HUES48 (cell line): ENCODE data around the gene KCNIP3.
"Not testable (repeated sequence)": the region's sequence is repeated elsewhere in the genome, so short reads cannot be mapped to it uniquely, and the experiment has no call there.

Source experiments
- H3K27ac ChIP-seq: one replicate; pipeline ENCODE4 v1.7.0; 2013; ENCODE audit warnings: low read depth, low read length, inconsistent platforms
- H3K27me3 ChIP-seq: 2 replicates; pipeline ENCODE4 v1.6.1; 2013; ENCODE audit warnings: mild to moderate bottlenecking, low read length; ENCODE audit not compliant: control insufficient read depth, insufficient read depth
- H3K36me3 ChIP-seq: 2 replicates; pipeline ENCODE4 v1.6.1; 2013; ENCODE audit warnings: low read length; ENCODE audit not compliant: control insufficient read depth, insufficient read depth
- H3K4me1 ChIP-seq: 2 replicates; pipeline ENCODE4 v1.6.1; 2013; ENCODE audit warnings: mild to moderate bottlenecking, low read length; ENCODE audit not compliant: control insufficient read depth, insufficient read depth
- H3K4me3 ChIP-seq: 2 replicates; pipeline ENCODE4 v1.5.1; 2013; ENCODE audit warnings: mild to moderate bottlenecking, low read depth, low read length
- H3K9ac ChIP-seq: 2 replicates; pipeline ENCODE4 v1.6.1; 2013; ENCODE audit warnings: mild to moderate bottlenecking, low read depth, low read length, moderate library complexity
- H3K9me3 ChIP-seq: 2 replicates; pipeline ENCODE4 v1.6.1; 2013; ENCODE audit warnings: low read length; ENCODE audit not compliant: control insufficient read depth, insufficient read depth

Gene KCNIP3

DNA sequence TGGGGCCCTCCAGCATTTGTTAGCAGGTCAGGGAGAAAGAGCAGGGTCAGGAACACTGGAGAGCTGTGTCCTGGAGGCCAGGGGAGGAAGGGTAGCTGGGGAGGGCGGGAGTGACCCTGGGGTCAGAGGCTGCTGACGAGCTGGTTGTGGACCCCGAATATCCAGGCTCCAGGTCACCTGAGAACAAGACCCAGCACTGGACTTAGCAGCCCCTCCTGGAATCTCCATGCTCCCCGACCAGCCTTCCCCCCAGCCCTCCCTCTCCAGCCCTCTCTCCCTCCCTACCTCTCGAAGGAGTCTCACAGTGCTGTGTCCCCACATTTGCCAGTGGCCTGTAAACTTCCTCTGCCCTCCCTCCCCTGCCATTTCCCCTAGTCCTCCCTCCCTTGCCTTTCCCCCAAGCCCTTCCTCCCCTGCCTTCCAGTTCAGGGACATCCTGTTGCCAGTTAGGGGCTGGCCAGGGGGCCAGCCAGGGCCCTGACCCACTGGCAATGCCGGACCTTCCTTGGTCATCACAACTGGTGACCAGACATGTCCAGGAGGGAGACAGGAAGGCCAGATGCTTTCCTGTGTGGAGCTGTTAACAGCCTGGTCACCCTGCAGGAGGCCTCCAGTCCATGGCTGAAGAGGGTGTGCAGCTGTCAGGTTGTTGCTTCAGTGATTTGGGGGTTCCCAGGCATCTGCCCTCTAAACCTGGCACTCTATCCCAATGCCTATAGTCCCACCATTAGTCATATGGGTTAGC lies 55.3 kb downstream of the KCNIP3 start:
- Histone ChIP-seq H3K9me3 (no peaks in the 10 kb centered on the region), H3K9ac (no peak overlapping the region), H3K27ac (no peak overlapping the region), H3K27me3 (peaks cover 25% of the 10 kb centered on the region), H3K4me3 (no peak overlapping the region), H3K36me3 (no peaks in the 10 kb centered on the region), H3K4me1 (no peaks in the 10 kb centered on the region)

DNA sequence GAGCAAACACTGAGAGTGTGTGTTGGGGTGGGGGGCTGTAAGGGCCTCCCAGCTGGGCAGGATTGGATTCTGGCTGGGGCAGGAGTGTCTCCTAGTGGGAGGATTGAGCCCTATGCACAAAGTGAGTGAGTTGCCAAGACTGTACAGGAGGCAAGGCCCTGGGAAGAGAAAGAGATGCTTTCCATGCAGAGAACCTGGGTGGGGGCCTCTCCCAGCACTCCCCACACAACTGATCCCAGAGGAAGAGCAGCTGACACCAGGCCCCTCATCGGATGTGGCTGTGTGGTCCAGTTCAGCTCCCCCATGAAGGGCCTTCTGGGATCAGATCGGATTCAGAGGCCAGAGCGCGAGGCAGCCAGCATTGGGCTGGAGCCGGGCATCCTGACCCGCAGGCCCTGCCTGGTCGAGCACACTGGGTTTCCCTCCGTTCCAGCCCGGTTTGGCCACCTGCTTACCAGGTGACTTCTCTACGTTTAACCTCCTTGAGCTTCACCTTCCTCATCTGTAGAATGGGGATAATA lies 56.0 kb downstream of the KCNIP3 start:
- H3K9me3 ChIP-seq: no peaks in the 10 kb centered on the region
- no peak overlapping the region for H3K9ac ChIP-seq

DNA sequence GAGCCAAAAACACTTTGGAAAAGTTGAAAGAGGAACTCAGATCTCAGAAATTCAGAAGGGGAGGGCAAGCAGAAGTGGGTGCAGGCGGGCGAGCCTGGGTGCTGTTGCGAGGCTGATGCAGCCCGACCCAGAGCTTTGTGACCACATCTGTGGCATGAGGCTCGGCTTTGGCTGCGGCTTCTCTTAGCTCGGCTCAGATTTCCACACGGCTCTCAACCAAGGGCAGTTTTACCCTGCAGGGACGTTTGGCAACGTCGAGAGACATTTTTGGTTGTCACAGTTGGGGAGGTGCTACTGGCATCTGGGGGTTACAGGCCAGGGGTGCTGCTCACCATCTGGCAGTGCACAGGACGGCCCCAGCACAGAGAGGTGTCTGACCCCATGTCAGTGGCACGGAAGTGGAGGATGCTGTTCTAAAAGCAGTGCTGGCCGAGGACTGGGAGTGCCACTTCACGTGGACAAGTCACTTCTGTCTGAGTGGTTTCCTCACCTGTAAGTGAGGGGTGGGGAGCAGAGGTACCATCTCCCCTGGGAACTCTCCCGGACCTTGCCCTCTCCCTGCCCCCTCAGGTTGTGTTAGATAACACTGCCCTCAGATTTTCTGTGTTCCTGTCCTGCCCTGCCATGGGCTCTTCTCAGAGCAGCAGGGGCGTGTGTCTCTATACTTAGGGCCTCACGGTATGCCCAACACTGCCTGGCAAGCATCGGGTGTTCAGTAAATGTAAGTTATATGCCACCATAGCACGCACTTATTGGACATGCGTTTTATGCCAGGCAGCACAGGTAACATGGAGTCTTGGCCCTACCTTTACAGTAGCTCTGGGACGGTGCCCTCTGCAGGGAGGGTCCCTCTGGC lies 56.7 kb downstream of the KCNIP3 start:
- no peak overlapping the region for H3K27ac ChIP-seq
- peaks cover 11% of the 10 kb centered on the region for H3K27me3 ChIP-seq
- H3K36me3 ChIP-seq: no peaks in the 10 kb centered on the region
- no peaks in the 10 kb centered on the region; the same call in 1 of the 2 replicates for H3K9me3 ChIP-seq
- no peak overlapping the region for H3K9ac ChIP-seq
- H3K4me1 ChIP-seq: no peaks in the 10 kb centered on the region
- H3K4me3 ChIP-seq: no peak overlapping the region

More for the DNA sequence above, 56.0 kb downstream of the KCNIP3 start:
- Histone ChIP-seq H3K4me3 (no peak overlapping the region), H3K36me3 (no peaks in the 10 kb centered on the region), H3K27me3 (peaks cover 18% of the 10 kb centered on the region), H3K27ac (no peak overlapping the region), H3K4me1 (no peaks in the 10 kb centered on the region)

DNA sequence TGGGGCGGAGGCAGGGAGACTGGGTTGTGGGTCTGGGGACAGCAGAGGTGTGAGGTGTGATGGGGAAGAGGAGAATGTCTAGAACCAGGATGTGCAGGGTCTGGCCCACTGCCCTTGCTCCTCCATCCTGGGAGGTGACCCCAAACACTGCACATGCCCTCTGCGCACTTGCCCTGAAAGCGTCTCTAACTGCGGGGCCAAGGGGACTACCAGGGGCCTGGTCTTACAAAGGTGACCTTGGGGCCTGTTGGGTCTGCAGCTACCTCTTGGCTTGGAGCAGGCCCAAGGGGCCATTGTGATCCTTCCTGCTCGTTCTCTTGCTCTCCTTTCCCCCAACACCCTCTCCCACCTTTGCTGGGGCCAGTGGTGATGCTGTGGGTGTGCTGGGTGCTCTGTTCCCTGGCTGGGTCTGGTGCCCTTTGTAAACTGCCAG lies 57.3 kb downstream of the KCNIP3 start:
- Histone ChIP-seq H3K4me1 (no peaks in the 10 kb centered on the region), H3K9ac (no peak overlapping the region), H3K27me3 (0 out of 2 replicates have a peak, but pooled peaks cover 4% of the 10 kb centered on the region), H3K27ac (no peak overlapping the region), H3K4me3 (no peak overlapping the region), H3K36me3 (no peaks in the 10 kb centered on the region), H3K9me3 (no peaks in the 10 kb centered on the region; the same call in 1 of the 2 replicates)

DNA sequence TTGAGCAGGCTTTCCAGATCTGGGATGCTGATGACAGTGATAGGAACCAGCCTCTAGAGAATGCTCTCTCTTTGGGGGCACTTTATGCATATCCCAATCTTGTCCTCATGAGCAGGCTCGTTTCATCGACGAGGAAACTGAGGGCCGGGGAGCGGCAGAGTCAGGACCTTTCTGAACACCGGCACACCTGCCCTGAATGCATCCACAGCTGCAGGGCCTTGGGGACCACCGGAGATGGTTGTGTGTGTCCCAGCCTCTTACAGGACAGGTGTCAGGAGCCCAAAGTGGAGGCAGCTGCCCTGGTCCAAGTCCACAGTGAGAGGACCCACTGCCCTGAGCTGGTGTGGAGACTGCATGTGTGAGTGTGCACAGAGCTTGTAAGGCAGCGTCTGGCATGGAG lies 57.8 kb downstream of the KCNIP3 start:
- H3K9ac ChIP-seq: no peak overlapping the region
- no peak overlapping the region for H3K27ac ChIP-seq
- H3K9me3 ChIP-seq: no peaks in the 10 kb centered on the region; the same call in 1 of the 2 replicates

DNA sequence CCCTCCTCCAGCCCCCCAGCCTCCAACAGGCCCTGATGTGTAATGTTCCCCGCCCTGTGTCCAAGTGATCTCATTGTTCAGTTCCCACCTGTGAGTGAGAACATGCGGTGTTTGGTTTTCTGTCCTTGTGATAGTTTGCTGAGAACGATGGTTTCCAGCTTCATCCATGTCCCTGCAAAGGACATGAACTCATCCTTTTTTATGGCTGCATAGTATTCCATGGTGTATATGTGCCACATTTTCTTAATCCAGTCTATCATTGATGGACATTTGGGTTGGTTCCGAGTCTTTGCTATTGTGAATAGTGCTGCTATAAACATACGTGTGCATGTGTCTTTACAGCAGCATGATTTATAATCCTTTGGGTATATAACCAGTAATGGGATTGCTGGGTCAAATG lies 58.3 kb downstream of the KCNIP3 start:
- not testable (repeated sequence) for H3K27ac ChIP-seq, H3K27me3 ChIP-seq, H3K4me1 ChIP-seq, H3K9ac ChIP-seq, H3K4me3 ChIP-seq, H3K9me3 ChIP-seq, H3K36me3 ChIP-seq

More for the DNA sequence above, 57.8 kb downstream of the KCNIP3 start:
- H3K36me3 ChIP-seq: no peaks in the 10 kb centered on the region
- H3K4me1 ChIP-seq: no peaks in the 10 kb centered on the region
- H3K27me3 ChIP-seq: 0 out of 2 replicates have a peak, but pooled peaks cover under 1% of the 10 kb centered on the region
- H3K4me3 ChIP-seq: no peak overlapping the region

DNA sequence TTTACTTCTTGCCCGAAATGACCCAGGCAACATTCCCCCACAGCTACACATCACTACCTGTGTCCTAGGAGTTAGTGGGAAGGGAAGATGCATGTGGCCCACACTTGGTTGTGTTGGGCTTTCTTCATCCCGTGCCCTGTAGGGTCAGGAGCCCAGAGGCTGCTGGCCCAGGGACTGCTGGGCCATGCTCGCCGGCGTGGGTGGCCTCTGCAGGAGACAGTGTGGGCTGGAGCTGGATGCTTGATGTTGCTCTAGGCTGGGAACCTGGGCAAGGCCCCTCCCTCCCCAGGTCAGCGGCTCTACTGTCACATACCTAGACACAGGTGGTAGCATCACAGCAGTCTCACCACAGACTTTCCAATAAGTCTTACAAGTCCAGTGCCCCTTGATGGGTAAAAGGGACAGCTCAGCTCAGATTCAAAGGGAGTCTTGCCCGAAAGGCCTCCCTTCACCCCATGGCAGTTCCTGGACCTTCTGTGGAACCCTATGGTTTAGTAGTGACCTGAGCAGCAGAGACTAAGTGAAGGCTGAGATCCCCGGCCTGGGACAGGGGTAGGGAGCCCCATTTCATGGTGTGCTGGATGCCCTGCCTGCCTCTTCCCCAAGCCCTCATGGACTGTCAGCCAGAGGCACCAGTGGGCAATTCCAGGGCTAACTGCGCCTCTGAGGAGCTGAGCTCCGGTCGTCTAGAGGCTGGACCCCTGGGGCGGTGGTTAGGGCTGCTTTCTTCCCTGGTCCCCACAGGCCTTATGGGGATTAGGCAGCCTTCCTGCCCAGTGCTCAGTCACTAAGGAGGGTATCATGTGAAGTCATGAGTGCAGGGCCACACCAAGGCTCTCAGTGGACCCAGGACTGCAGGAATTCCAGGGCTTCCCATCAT lies 59.9 kb downstream of the KCNIP3 start:
- no peaks in the 10 kb centered on the region for H3K4me1 ChIP-seq
- H3K36me3 ChIP-seq: no peaks in the 10 kb centered on the region
- H3K9ac ChIP-seq: no peak overlapping the region
- no peak overlapping the region for H3K27ac ChIP-seq
- H3K27me3 ChIP-seq: no peaks in the 10 kb centered on the region
- no peaks in the 10 kb centered on the region; the same call in 1 of the 2 replicates for H3K9me3 ChIP-seq
- no peak overlapping the region for H3K4me3 ChIP-seq

DNA sequence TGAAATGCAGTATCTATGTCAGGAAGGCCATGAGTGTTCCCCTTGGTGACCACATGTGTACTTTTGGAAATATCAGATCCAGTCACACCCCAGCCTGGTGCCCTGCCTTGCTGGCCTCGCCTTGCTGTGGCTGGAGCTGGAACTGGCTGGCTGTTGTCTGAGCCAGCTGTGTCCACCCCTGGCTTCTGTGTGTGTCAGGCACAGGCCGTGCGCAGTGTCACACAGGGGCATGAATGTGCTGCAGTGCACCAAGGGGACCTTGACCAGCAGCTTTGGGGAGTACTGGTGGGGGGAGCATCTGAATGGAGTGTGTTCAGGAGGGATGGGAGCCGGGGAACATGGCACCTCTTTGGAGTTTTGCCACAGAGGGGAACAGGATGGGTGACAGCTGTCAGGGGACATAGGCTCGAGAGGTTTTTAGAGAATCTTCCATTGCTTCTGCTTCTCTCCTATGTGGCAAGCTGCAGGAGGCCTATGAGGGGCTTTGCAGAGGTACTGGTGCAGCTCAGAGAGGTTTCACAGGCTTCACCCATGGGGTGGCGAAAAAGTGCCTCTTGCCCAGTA lies 60.7 kb downstream of the KCNIP3 start:
- no peaks in the 10 kb centered on the region for H3K36me3 ChIP-seq
- H3K4me3 ChIP-seq: no peak overlapping the region
- H3K9ac ChIP-seq: no peak overlapping the region
- no peaks in the 10 kb centered on the region; the same call in 1 of the 2 replicates for H3K9me3 ChIP-seq
- no peaks in the 10 kb centered on the region for H3K27me3 ChIP-seq
- no peaks in the 10 kb centered on the region for H3K4me1 ChIP-seq
- H3K27ac ChIP-seq: no peak overlapping the region

DNA sequence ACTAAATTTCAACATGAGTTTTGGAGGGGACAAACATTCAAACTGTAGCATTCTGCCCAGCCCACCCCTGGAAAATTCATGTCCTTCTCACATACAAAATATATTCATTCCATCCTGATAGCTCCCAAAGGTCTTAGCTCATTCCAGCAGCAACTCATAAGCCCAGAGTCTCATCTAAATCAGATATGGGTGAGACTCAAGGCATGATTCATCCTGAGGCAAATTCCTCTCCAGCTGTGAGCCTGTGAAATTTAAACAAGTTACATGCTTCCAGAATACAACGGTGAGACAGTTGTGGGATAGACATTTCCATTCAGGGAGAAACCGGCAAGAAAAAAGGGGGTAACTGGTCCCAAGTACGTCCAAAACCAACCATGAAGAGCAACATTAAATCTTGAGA lies 61.9 kb downstream of the KCNIP3 start:
- Histone ChIP-seq H3K9me3 (no peaks in the 10 kb centered on the region; the same call in 1 of the 2 replicates), H3K4me3 (no peak overlapping the region), H3K27ac (no peak overlapping the region), H3K27me3 (no peaks in the 10 kb centered on the region), H3K36me3 (no peaks in the 10 kb centered on the region), H3K4me1 (no peaks in the 10 kb centered on the region), H3K9ac (no peak overlapping the region)

DNA sequence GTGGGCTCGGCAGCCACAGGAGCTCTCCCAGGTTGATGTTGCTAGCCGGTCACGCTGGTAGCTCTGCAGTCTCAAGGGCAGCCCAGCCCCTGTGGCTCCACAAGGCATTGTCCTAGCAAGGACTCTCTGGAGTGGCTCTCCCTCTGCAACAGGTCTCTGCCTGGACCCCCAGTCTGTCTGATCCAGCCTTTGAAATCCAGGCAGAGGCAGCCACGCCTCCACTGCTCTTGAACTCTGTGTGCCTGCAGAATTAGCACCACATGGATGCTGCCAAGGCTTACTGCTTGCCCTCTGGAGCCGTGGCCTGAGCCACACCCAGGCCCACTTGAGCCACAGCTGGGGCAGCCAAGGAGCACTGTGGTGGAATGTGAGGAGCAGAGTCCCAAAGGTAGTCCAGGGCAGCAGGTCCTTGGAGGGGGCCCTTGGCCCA lies 62.4 kb downstream of the KCNIP3 start:
- H3K4me3 ChIP-seq: no peak overlapping the region
- no peak overlapping the region for H3K9ac ChIP-seq
- H3K27ac ChIP-seq: no peak overlapping the region
- no peaks in the 10 kb centered on the region for H3K36me3 ChIP-seq
- H3K4me1 ChIP-seq: no peaks in the 10 kb centered on the region
- no peaks in the 10 kb centered on the region; the same call in 1 of the 2 replicates for H3K9me3 ChIP-seq
- no peaks in the 10 kb centered on the region for H3K27me3 ChIP-seq
